K562 (cell line): ENCODE data around the gene RHOBTB3. TPM values are rescaled to one million over a fixed set of nuclear protein-coding genes. Genes with fewer than 3 reads are reported as not detected.

Experiments
- ATF3 ChIP-seq, 2 experiments: fragments of 450-650 bp in 1 of 2; sonication (generic) in 1 of 2; formaldehyde crosslinking in 1 of 2; IDR thresholded peaks in 1 of 2; conservative IDR thresholded peaks in 1 of 2; 2 replicates each; pipeline versions ENCODE4 v1.6.1 to v1.8.1; 2016 to 2023; ENCODE audit warnings: mild to moderate bottlenecking in 2 of 2, moderate library complexity in 2 of 2, inconsistent platforms in 1 of 2, missing genetic modification reagents in 1 of 2
- CTCFL ChIP-seq: IDR thresholded peaks from 2 replicates; pipeline ENCODE4 v1.6.1; 2011; ENCODE audit warnings: borderline replicate concordance, low read depth, mild to moderate bottlenecking, moderate library complexity, low read length; ENCODE audit not compliant: insufficient read depth, poor library complexity, severe bottlenecking
- DMBX1 ChIP-seq: fragments of 250-450 bp; sonication (Bioruptor Pico); IDR thresholded peaks from 2 replicates; pipeline ENCODE4 v1.8.0; 2022; ENCODE audit warnings: inconsistent platforms, mild to moderate bottlenecking, moderate library complexity, borderline replicate concordance
- ELK1 ChIP-seq: sonication (generic); formaldehyde crosslinking; IDR thresholded peaks from 2 replicates; pipeline ENCODE4 v1.8.1; 2022; ENCODE audit warnings: missing genetic modification reagents
- HCFC1 ChIP-seq: IDR thresholded peaks from 2 replicates; pipeline ENCODE4 v1.6.1; 2012; ENCODE audit warnings: low read depth, low read length, improper control_type of control experiment
- HIVEP1 ChIP-seq: fragments of 250-450 bp; sonication (Bioruptor Pico); IDR thresholded peaks from 2 replicates; pipeline ENCODE4 v1.4.0; 2020; ENCODE audit warnings: mild to moderate bottlenecking
- ILF3 ChIP-seq: fragments of 450-650 bp; IDR thresholded peaks from 2 replicates; pipeline ENCODE4 v1.6.1; 2018; ENCODE audit warnings: antibody characterized with exemption, mild to moderate bottlenecking, moderate library complexity, borderline replicate concordance
- PATZ1 ChIP-seq: fragments of 250-450 bp; sonication (Bioruptor Pico); IDR thresholded peaks from 2 replicates; pipeline ENCODE4 v1.5.0; 2020; ENCODE audit warnings: mild to moderate bottlenecking, borderline replicate concordance
- ZNF318 ChIP-seq, 2 experiments: fragments of 450-650 bp; IDR thresholded peaks; 2 replicates each; pipeline ENCODE4 v1.6.1; 2016; ENCODE audit warnings: mild to moderate bottlenecking in 2 of 2, borderline replicate concordance in 1 of 2, low read depth in 1 of 2, moderate library complexity in 1 of 2
- polyA plus RNA-seq, 8 experiments: library from polyadenylated mRNA; depleted of rRNA in 4 of 8; stranded (reverse) in 5 of 8; unstranded in 3 of 8; fragments of >200 nt; fragmentation: Nextera tagmentation in 2 of 8; fragmentation: Illumina TruSeq in 1 of 8; extraction: Ambion mirVana in 2 of 8; extraction: Trizol in 1 of 8; gene quantifications; 2 replicates each; pipeline versions ENCODE4 v1.2.1 to v1.2.3, GENCODE V29; 2011 to 2014; ENCODE audit warnings: inconsistent platforms in 1 of 8, missing spikeins in 1 of 8
- total RNA-seq, 7 experiments: library from RNA; depleted of rRNA in 6 of 7; stranded (reverse); fragments of >200 nt in 6 of 7; fragmentation: Illumina TruSeq in 2 of 7; extraction: Trizol in 2 of 7; gene quantifications; 2 replicates each; pipeline versions ENCODE4 v1.2.1 to v1.2.3, GENCODE V29; 2011 to 2021; ENCODE audit warnings: low replicate concordance in 1 of 7

Gene RHOBTB3
- total and polyA plus RNA-seq, 9 of the 15 experiments (the other 6 are each of a cell fraction or from before 2014, with no cell fraction given) = 39.7 to 143 (median 115) TPM

GRCh38 chr5:95709967-95710650, 21.0 kb upstream of the RHOBTB3 start (continued):
- TF ChIP-seq PATZ1 (CRISPR knock-in tag) (no peak), ZNF318 (IDR thresholded peaks at IDR 0.05; ENCODE audit: borderline replicate concordance in 1 of 2, low read depth in 1 of 2) (no peak), HIVEP1 (CRISPR knock-in tag) (peak; percentile 26; the same call in 1 of the 2 replicates), ILF3 (no peak), ELK1 (CRISPR knock-in tag) (no peak), DMBX1 (CRISPR knock-in tag) (peak; percentile 52; the same call in 1 of the 2 replicates), ATF3 (IDR thresholded peaks at IDR 0.05) (no peak), ATF3 (CRISPR knock-in tag; conservative IDR thresholded peaks at IDR 0.05) (no peak), CTCFL (no peak), HCFC1 (no peak)
